ENCODE measurements around the gene ABHD5.

Gene ABHD5

GRCh38 chr3:43735618-43736017, 44.9 kb downstream of the ABHD5 start:
- TF ChIP-seq REST (IDR thresholded peaks at IDR 0.05; ENCODE audit: insufficient read depth in 1 of 2, low read depth in 2 of 2, low read length in 2 of 2) (no peak), POLR2AphosphoS5 (IDR thresholded peaks at IDR 0.05; ENCODE audit: low read depth, low read length) (no peak), FOXP2 (optimal IDR thresholded peaks at IDR 0.05; ENCODE audit: borderline replicate concordance, extremely low read depth, extremely low read length, insufficient read depth) (no peak)

- TF ChIP-seq TAF1 (IDR thresholded peaks at IDR 0.05; ENCODE audit: borderline replicate concordance, insufficient read depth, low read length) (no peak), FOXP2 (optimal IDR thresholded peaks at IDR 0.05; ENCODE audit: borderline replicate concordance, extremely low read depth, extremely low read length, insufficient read depth) (no peak), SIN3A (IDR thresholded peaks at IDR 0.05; ENCODE audit: borderline replicate concordance, insufficient read depth, low read length) (no peak), REST (IDR thresholded peaks at IDR 0.05; ENCODE audit: insufficient read depth in 1 of 2, low read depth in 2 of 2, low read length in 2 of 2) (no peak), POLR2AphosphoS5 (IDR thresholded peaks at IDR 0.05; ENCODE audit: low read depth, low read length) (no peak)
These were observed 46.1 kb downstream of the ABHD5 start for GRCh38 chr3:43736558-43737440.

- TF ChIP-seq TAF1 (IDR thresholded peaks at IDR 0.05; ENCODE audit: borderline replicate concordance, insufficient read depth, low read length) (no peak), REST (IDR thresholded peaks at IDR 0.05; ENCODE audit: insufficient read depth in 1 of 2, low read depth in 2 of 2, low read length in 2 of 2) (no peak), POLR2AphosphoS5 (IDR thresholded peaks at IDR 0.05; ENCODE audit: low read depth, low read length) (no peak), FOXP2 (optimal IDR thresholded peaks at IDR 0.05; ENCODE audit: borderline replicate concordance, extremely low read depth, extremely low read length, insufficient read depth) (no peak), SIN3A (IDR thresholded peaks at IDR 0.05; ENCODE audit: borderline replicate concordance, insufficient read depth, low read length) (no peak)
These were observed 47.6 kb downstream of the ABHD5 start for GRCh38 chr3:43738305-43738704.

GRCh38 chr3:43742920-43743319, 52.2 kb downstream of the ABHD5 start:
- TF ChIP-seq TAF1 (IDR thresholded peaks at IDR 0.05; ENCODE audit: borderline replicate concordance, insufficient read depth, low read length) (no peak), REST (IDR thresholded peaks at IDR 0.05; ENCODE audit: insufficient read depth in 1 of 2, low read depth in 2 of 2, low read length in 2 of 2) (no peak), POLR2AphosphoS5 (IDR thresholded peaks at IDR 0.05; ENCODE audit: low read depth, low read length) (no peak), SIN3A (IDR thresholded peaks at IDR 0.05; ENCODE audit: borderline replicate concordance, insufficient read depth, low read length) (no peak), FOXP2 (optimal IDR thresholded peaks at IDR 0.05; ENCODE audit: borderline replicate concordance, extremely low read depth, extremely low read length, insufficient read depth) (no peak)

All from PFSK-1 (cell line).